ENCODE data around the gene ANGPTL8. TPM values are rescaled to one million over a fixed set of nuclear protein-coding genes. Genes with fewer than 3 reads are reported as not detected.

The ANGPTL8 gene
- total RNA-seq, 2 experiments from 2014 or later, result not detected

GRCh38 chr19:11248852-11249251 is 9.4 kb downstream of the ANGPTL8 start:
- POLR2A ChIA-PET, result no interaction called here
- Mint-ChIP-seq H3K36me3 (ENCODE audit: low read depth) (no peaks in the 10 kb centered on the region), H3K9me3 (no peaks in the 10 kb centered on the region), H3K4me1 (ENCODE audit: low read depth) (peaks cover under 1% of the 10 kb centered on the region), H3K27me3 (peaks cover 21% of the 10 kb centered on the region), H3K4me3 (no peak overlapping the region), H3K27ac (no peak overlapping the region)
- ATAC-seq (ENCODE audit: poor library complexity) (no peak), DNase-seq (no peak)
- Histone ChIP-seq H3K4me1 (ENCODE audit: insufficient read depth, low read length) (peaks cover under 1% of the 10 kb centered on the region), H3K36me3 (ENCODE audit: insufficient read depth, low read length) (no peaks in the 10 kb centered on the region), H3K27me3 (ENCODE audit: control insufficient read depth in 1 of 2, insufficient read depth in 2 of 2, low read length in 2 of 2) (peaks cover 0 to 1% of the 10 kb centered on the region in 2 experiments), H3K4me3 (ENCODE audit: low read length) (no peak overlapping the region), H3K9me3 (ENCODE audit: control insufficient read depth in 1 of 2, insufficient read depth in 1 of 2, low read length in 2 of 2) (peaks cover 0 to 3% of the 10 kb centered on the region in 2 experiments), H3K27ac (ENCODE audit: low read depth in 1 of 2, low read length in 2 of 2) (no peak overlapping the region)
- intact Hi-C loops (cut with DNase I, micrococcal nuclease), result no loop called here
- TF ChIP-seq CTCF (IDR thresholded peaks at IDR 0.05), result no peak
- CTCF ChIA-PET, result no interaction called here

GRCh38 chr19:11251217-11251616 is 11.8 kb downstream of the ANGPTL8 start:
- no peak overlapping the region for H3K27ac Mint-ChIP-seq
- CTCF ChIA-PET, result no interaction called here
- no peak for TF ChIP-seq CTCF (IDR thresholded peaks at IDR 0.05)

GRCh38 chr19:11251650-11252314 is 12.4 kb downstream of the ANGPTL8 start:
- no peak overlapping the region for H3K4me3 Mint-ChIP-seq
- H3K27ac Mint-ChIP-seq, result no peak overlapping the region
- no peaks in the 10 kb centered on the region for H3K4me1 Mint-ChIP-seq (ENCODE audit: low read depth)
- intact Hi-C loops (cut with DNase I, micrococcal nuclease), result no loop called here
- H3K4me1 ChIP-seq (ENCODE audit: insufficient read depth, low read length), result no peaks in the 10 kb centered on the region
- H3K27ac ChIP-seq (ENCODE audit: low read depth in 1 of 2, low read length in 2 of 2), result no peak overlapping the region
- no peak for TF ChIP-seq CTCF (IDR thresholded peaks at IDR 0.05)
- H3K9me3 ChIP-seq (ENCODE audit: control insufficient read depth in 1 of 2, insufficient read depth in 1 of 2, low read length in 2 of 2), result peaks cover 0 to 6% of the 10 kb centered on the region in 2 experiments
- DNase-seq (no peak), ATAC-seq (ENCODE audit: poor library complexity) (no peak)
- CTCF ChIA-PET, result no interaction called here
- no peaks in the 10 kb centered on the region for H3K36me3 ChIP-seq (ENCODE audit: insufficient read depth, low read length)
- no peaks in the 10 kb centered on the region for H3K36me3 Mint-ChIP-seq (ENCODE audit: low read depth)
- H3K27me3 Mint-ChIP-seq, result peaks cover 10% of the 10 kb centered on the region
- no peaks in the 10 kb centered on the region for H3K27me3 ChIP-seq (ENCODE audit: control insufficient read depth in 1 of 2, insufficient read depth in 2 of 2, low read length in 2 of 2)
- no peak overlapping the region for H3K4me3 ChIP-seq (ENCODE audit: low read length)
- H3K9me3 Mint-ChIP-seq, result no peaks in the 10 kb centered on the region
- POLR2A ChIA-PET, result no interaction called here

More at GRCh38 chr19:11251217-11251616, 11.8 kb downstream of the ANGPTL8 start:
- no peaks in the 10 kb centered on the region for H3K4me1 Mint-ChIP-seq (ENCODE audit: low read depth)
- Histone ChIP-seq H3K27me3 (ENCODE audit: control insufficient read depth in 1 of 2, insufficient read depth in 2 of 2, low read length in 2 of 2) (no peaks in the 10 kb centered on the region), H3K27ac (ENCODE audit: low read depth in 1 of 2, low read length in 2 of 2) (no peak overlapping the region), H3K4me1 (ENCODE audit: insufficient read depth, low read length) (no peaks in the 10 kb centered on the region), H3K4me3 (ENCODE audit: low read length) (no peak overlapping the region), H3K36me3 (ENCODE audit: insufficient read depth, low read length) (no peaks in the 10 kb centered on the region), H3K9me3 (ENCODE audit: control insufficient read depth in 1 of 2, insufficient read depth in 1 of 2, low read length in 2 of 2) (peaks cover 0 to 6% of the 10 kb centered on the region in 2 experiments)
- POLR2A ChIA-PET, result no interaction called here
- ATAC-seq (ENCODE audit: poor library complexity) (no peak), DNase-seq (no peak)
- intact Hi-C loops (cut with DNase I, micrococcal nuclease), result no loop called here
- H3K9me3 Mint-ChIP-seq, result no peaks in the 10 kb centered on the region
- H3K4me3 Mint-ChIP-seq, result no peak overlapping the region
- no peaks in the 10 kb centered on the region for H3K36me3 Mint-ChIP-seq (ENCODE audit: low read depth)
- peaks cover 14% of the 10 kb centered on the region for H3K27me3 Mint-ChIP-seq

Measured in CD4-positive, alpha-beta T cell (primary cell).